ENCODE results near the gene ATP2A2. TPM values are rescaled to one million over a fixed set of nuclear protein-coding genes. Genes with fewer than 3 reads are reported as not detected.
"Not testable (repeated sequence)": the region's sequence is repeated elsewhere in the genome, so short reads cannot be mapped to it uniquely, and the experiment has no call there.

ATP2A2 gene
- total RNA-seq, 1 experiment from 2014 or later, result 262 TPM

- Histone ChIP-seq H3K27me3 (replicated peaks; ENCODE audit: control insufficient read depth, insufficient read depth, low read length) (no peaks in the 10 kb centered on the region), H3K9me3 (no peaks in the 10 kb centered on the region), H3K4me1 (no peaks in the 10 kb centered on the region), H3K4me3 (ENCODE audit: low read depth, low read length) (no peak overlapping the region), H3K36me3 (ENCODE audit: control insufficient read depth, insufficient read depth, low read length) (no peaks in the 10 kb centered on the region; the same call in none of the 2 replicates)
- Mint-ChIP-seq H3K27ac (ENCODE audit: unreplicated experiment) (no peak overlapping the region), H3K9me3 (ENCODE audit: unreplicated experiment) (no peaks in the 10 kb centered on the region), H3K27me3 (ENCODE audit: insufficient read depth, unreplicated experiment) (no peaks in the 10 kb centered on the region), H3K4me3 (ENCODE audit: unreplicated experiment) (no peak overlapping the region), H3K36me3 (ENCODE audit: insufficient read depth, unreplicated experiment) (peaks cover 84% of the 10 kb centered on the region), H3K4me1 (ENCODE audit: low read depth, unreplicated experiment) (no peaks in the 10 kb centered on the region)
- ChIA-PET POLR2A (no interaction called here), CTCF (no interaction called here)
- intact Hi-C loops (cut with micrococcal nuclease; ENCODE audit: unreplicated experiment), result no loop called here
- DNase-seq, result no peak
- BruUV-seq (replicated peaks), result no TSS peak
- TF ChIP-seq, protein P1, sequence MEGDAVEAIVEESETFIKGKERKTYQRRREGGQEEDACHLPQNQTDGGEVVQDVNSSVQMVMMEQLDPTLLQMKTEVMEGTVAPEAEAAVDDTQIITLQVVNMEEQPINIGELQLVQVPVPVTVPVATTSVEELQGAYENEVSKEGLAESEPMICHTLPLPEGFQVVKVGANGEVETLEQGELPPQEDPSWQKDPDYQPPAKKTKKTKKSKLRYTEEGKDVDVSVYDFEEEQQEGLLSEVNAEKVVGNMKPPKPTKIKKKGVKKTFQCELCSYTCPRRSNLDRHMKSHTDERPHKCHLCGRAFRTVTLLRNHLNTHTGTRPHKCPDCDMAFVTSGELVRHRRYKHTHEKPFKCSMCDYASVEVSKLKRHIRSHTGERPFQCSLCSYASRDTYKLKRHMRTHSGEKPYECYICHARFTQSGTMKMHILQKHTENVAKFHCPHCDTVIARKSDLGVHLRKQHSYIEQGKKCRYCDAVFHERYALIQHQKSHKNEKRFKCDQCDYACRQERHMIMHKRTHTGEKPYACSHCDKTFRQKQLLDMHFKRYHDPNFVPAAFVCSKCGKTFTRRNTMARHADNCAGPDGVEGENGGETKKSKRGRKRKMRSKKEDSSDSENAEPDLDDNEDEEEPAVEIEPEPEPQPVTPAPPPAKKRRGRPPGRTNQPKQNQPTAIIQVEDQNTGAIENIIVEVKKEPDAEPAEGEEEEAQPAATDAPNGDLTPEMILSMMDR (IDR thresholded peaks at IDR 0.05; ENCODE audit: insufficient read depth in 1 of 2, low read depth in 1 of 2, low read length in 1 of 2, severe bottlenecking in 1 of 2, unreplicated experiment in 1 of 2), result no peak
Observed at GRCh38 chr12:110373962-110374611, 93.0 kb downstream of the ATP2A2 start.

DNA sequence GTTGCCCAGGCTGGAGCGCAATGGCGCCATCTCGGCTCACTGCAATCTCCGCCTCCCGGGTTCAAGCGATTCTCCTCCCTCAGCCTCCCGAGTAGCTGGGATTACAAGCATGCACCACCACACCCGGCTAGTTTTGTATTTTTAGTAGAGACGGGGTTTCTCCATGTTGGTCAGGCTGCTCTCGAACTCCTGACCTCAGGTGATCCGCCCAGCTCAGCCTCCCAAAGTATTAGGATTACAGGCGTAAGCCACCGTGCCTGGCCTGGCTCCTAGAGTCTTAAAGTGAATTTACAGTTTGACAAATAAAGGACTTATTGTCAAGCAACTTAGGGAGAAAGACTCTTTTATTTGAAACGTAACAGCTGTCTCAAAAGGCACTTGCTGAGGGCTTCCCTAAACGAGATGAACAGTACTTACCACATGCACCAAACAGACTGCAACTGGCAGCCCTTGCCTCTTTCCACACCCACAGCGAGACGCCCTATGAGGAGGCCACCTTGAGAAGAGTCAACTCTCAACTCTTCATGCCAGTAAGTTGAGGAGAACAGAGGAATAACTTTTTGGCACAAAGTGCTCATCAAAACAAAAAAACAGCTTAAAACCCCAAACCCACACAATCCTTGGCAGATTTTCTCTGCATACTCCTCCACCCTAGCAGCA, 97.2 kb downstream of the ATP2A2 start:
- H3K9me3 Mint-ChIP-seq (ENCODE audit: unreplicated experiment); DNase-seq; intact Hi-C loops (cut with micrococcal nuclease; ENCODE audit: unreplicated experiment); H3K27me3 ChIP-seq (replicated peaks; ENCODE audit: control insufficient read depth, insufficient read depth, low read length); H3K27ac Mint-ChIP-seq (ENCODE audit: unreplicated experiment); POLR2A ChIA-PET; CTCF ChIA-PET; H3K4me1 ChIP-seq; BruUV-seq (replicated peaks); H3K4me1 Mint-ChIP-seq (ENCODE audit: low read depth, unreplicated experiment); H3K36me3 ChIP-seq (ENCODE audit: control insufficient read depth, insufficient read depth, low read length); H3K27me3 Mint-ChIP-seq (ENCODE audit: insufficient read depth, unreplicated experiment); H3K4me3 Mint-ChIP-seq (ENCODE audit: unreplicated experiment); H3K4me3 ChIP-seq (ENCODE audit: low read depth, low read length); H3K9me3 ChIP-seq: not testable (repeated sequence)
- peaks cover 93% of the 10 kb centered on the region for H3K36me3 Mint-ChIP-seq (ENCODE audit: insufficient read depth, unreplicated experiment)

GRCh38 chr12:110379197-110379596, 98.2 kb downstream of the ATP2A2 start:
- Histone ChIP-seq H3K4me1 (no peaks in the 10 kb centered on the region), H3K27me3 (replicated peaks; ENCODE audit: control insufficient read depth, insufficient read depth, low read length) (no peaks in the 10 kb centered on the region), H3K4me3 (ENCODE audit: low read depth, low read length) (no peak overlapping the region), H3K36me3 (ENCODE audit: control insufficient read depth, insufficient read depth, low read length) (peaks cover 2% of the 10 kb centered on the region), H3K9me3 (no peaks in the 10 kb centered on the region)
- no peak overlapping the region for H3K27ac Mint-ChIP-seq (ENCODE audit: unreplicated experiment)
- no peaks in the 10 kb centered on the region for H3K4me1 Mint-ChIP-seq (ENCODE audit: low read depth, unreplicated experiment)
- ChIA-PET POLR2A (no interaction called here), CTCF (no interaction called here)
- BruUV-seq (replicated peaks), result no TSS peak
- no peak for DNase-seq
- TF ChIP-seq, protein P1 (IDR thresholded peaks at IDR 0.05; ENCODE audit: insufficient read depth in 1 of 2, low read depth in 1 of 2, low read length in 1 of 2, severe bottlenecking in 1 of 2, unreplicated experiment in 1 of 2), result no peak
- no peak overlapping the region for H3K4me3 Mint-ChIP-seq (ENCODE audit: unreplicated experiment)
- H3K27me3 Mint-ChIP-seq (ENCODE audit: insufficient read depth, unreplicated experiment), result no peaks in the 10 kb centered on the region
- intact Hi-C loops (cut with micrococcal nuclease; ENCODE audit: unreplicated experiment), result no loop called here
- peaks cover 90% of the 10 kb centered on the region for H3K36me3 Mint-ChIP-seq (ENCODE audit: insufficient read depth, unreplicated experiment)
- no peaks in the 10 kb centered on the region for H3K9me3 Mint-ChIP-seq (ENCODE audit: unreplicated experiment)
